Stimulated activated CD4-positive, alpha-beta T cell treated with anti-CD3 and anti-CD28 coated beads, Interleukin-1b, Interleukin-23, amount 100 ng/mL, for 4 hours (primary cell): ENCODE measurements around the gene TRIM2.
"Not testable (repeated sequence)": the region's sequence is repeated elsewhere in the genome, so short reads cannot be mapped to it uniquely, and the experiment has no call there.

ENCODE experiments used
- DNase-seq, 2 donors: peaks; one replicate each; pipeline ENCODE4 v3.0.0-alpha.2; 2020; ENCODE audit warnings: low read depth in 2 of 2

TRIM2 gene

GRCh38 chr4:153204247-153204671, at the start of gene TRIM2:
Gene TRIM2, plus strand, starts transcription at chr4:153204443. Its CDS starts 88 bp downstream, at chr4:153204531.
- no peak for DNase-seq

- no peak for DNase-seq
Measured at GRCh38 chr4:153155686-153156085, 48.6 kb upstream of the TRIM2 start.

GRCh38 chr4:153156263-153156662, 48.0 kb upstream of the TRIM2 start:
- peak in 1 of 2 donors; percentile 21 for DNase-seq

- no peak for DNase-seq
Measured at GRCh38 chr4:153156721-153157120, 47.5 kb upstream of the TRIM2 start.

GRCh38 chr4:153159016-153159415, 45.2 kb upstream of the TRIM2 start:
- DNase-seq = no peak

- DNase-seq = no peak
Measured at GRCh38 chr4:153159728-153160221, 44.5 kb upstream of the TRIM2 start.

- no peak for DNase-seq
Measured at GRCh38 chr4:153160821-153161220, 43.4 kb upstream of the TRIM2 start.

- DNase-seq = no peak
Measured at GRCh38 chr4:153161226-153161963, 42.8 kb upstream of the TRIM2 start.

- not testable (repeated sequence) for DNase-seq
Measured at GRCh38 chr4:153165236-153165635, 39.0 kb upstream of the TRIM2 start.

GRCh38 chr4:153166716-153167501, 37.3 kb upstream of the TRIM2 start:
- DNase-seq = no peak

GRCh38 chr4:153169776-153170175, 34.5 kb upstream of the TRIM2 start:
- no peak for DNase-seq

GRCh38 chr4:153170407-153170806, 33.8 kb upstream of the TRIM2 start:
- DNase-seq = no peak

- DNase-seq = no peak
Measured at GRCh38 chr4:153174821-153175567, 29.2 kb upstream of the TRIM2 start.

GRCh38 chr4:153176938-153177337, 27.3 kb upstream of the TRIM2 start:
- DNase-seq = no peak

- no peak for DNase-seq
Measured at GRCh38 chr4:153177841-153178240, 26.4 kb upstream of the TRIM2 start.

- DNase-seq = no peak
Measured at GRCh38 chr4:153179100-153179499, 25.1 kb upstream of the TRIM2 start.

GRCh38 chr4:153181293-153181692, 22.9 kb upstream of the TRIM2 start:
- no peak for DNase-seq

GRCh38 chr4:153181700-153182099, 22.5 kb upstream of the TRIM2 start:
- DNase-seq = no peak

- DNase-seq = no peak
Measured at GRCh38 chr4:153183146-153183545, 21.1 kb upstream of the TRIM2 start.

- DNase-seq = no peak
Measured at GRCh38 chr4:153185331-153185852, 18.9 kb upstream of the TRIM2 start.

GRCh38 chr4:153186046-153186728, 18.1 kb upstream of the TRIM2 start:
- no peak for DNase-seq
